K562 (cell line): ENCODE measurements around the gene CAST.

Source experiments
- EP300 ChIP-seq: IDR thresholded peaks from 2 replicates; pipeline ENCODE4 v1.6.1; 2012; ENCODE audit warnings: low read length, improper control_type of control experiment
- ESRRA ChIP-seq: fragments of 450-650 bp; IDR thresholded peaks from 2 replicates; pipeline ENCODE4 v1.6.1; 2014; ENCODE audit warnings: low read depth, mild to moderate bottlenecking, moderate library complexity, borderline replicate concordance
- EZH2 ChIP-seq: IDR thresholded peaks from 2 replicates; pipeline ENCODE4 v1.6.1; 2012; ENCODE audit warnings: low read depth, mild to moderate bottlenecking, inconsistent platforms, low read length, borderline replicate concordance
- KLF1 ChIP-seq: fragments of 450-650 bp; IDR thresholded peaks from 2 replicates; pipeline ENCODE4 v1.6.1; 2016; ENCODE audit warnings: missing genetic modification characterization, missing compliant biosample characterization
- RAD21 ChIP-seq, 2 experiments: fragments of 250-450 bp in 1 of 2; fragments of 450-650 bp in 1 of 2; sonication (Bioruptor Pico) in 1 of 2; formaldehyde crosslinking in 1 of 2; IDR thresholded peaks in 1 of 2; conservative IDR thresholded peaks in 1 of 2; 2 replicates each; pipeline versions ENCODE4 v1.4.0 to v1.8.0; 2020 to 2022; ENCODE audit warnings: mild to moderate bottlenecking in 2 of 2, moderate library complexity in 1 of 2
- RBBP5 ChIP-seq: fragments of 200-600 bp; sonication (generic); IDR thresholded peaks from 2 replicates; pipeline ENCODE4 v1.6.1; 2012; ENCODE audit warnings: borderline replicate concordance, mild to moderate bottlenecking, low read length, control low read depth, inconsistent platforms; ENCODE audit not compliant: insufficient read depth, poor library complexity, severe bottlenecking
- ZNF140 ChIP-seq: fragments of 250-450 bp; sonication (Bioruptor Pico); IDR thresholded peaks from 2 replicates; pipeline ENCODE4 v1.8.0; 2021; ENCODE audit warnings: moderate library complexity, mild to moderate bottlenecking, inconsistent platforms
- ZNF274 ChIP-seq: IDR thresholded peaks from 2 replicates; pipeline ENCODE4 v1.6.1; 2011; ENCODE audit warnings: low read depth, mild to moderate bottlenecking, low read length, moderate library complexity, borderline replicate concordance
- TF ChIP-seq, protein P1 (sequence below), 3 experiments: IDR thresholded peaks in 2 of 3; conservative IDR thresholded peaks in 1 of 3; 2 replicates each; pipeline ENCODE4 v1.5.1; 2011 to 2012; ENCODE audit warnings: low read length in 3 of 3, mild to moderate bottlenecking in 3 of 3, control low read depth in 2 of 3, improper control_type of control experiment in 1 of 3, inconsistent platforms in 1 of 3, low read depth in 1 of 3, mixed read lengths in 1 of 3, moderate library complexity in 1 of 3; ENCODE audit not compliant: insufficient read depth in 2 of 3
- TF ChIP-seq, protein P2 (sequence below): sonication (generic); formaldehyde crosslinking; IDR thresholded peaks from 2 replicates; pipeline ENCODE4 v1.8.1; 2022; ENCODE audit warnings: missing genetic modification reagents

DNA sequence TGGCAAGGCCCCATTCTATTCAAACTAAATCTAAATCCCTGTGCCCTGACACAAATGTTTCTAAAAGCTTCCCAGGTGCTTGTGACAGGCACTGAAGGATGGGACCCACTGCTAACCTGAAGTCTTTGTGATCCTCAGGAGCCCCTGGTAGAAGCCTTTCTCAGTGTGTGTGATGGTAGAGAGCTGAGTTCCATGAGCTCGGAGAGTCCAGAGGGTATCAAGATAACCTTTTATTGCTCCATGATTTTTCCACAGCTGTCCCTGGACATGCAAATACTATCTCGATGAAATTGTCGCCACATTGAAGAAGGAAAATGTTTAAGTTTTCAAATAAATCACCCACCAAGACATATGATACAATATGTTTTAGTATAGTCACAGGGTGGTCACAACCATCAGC is 7.7 kb downstream of the CAST start:
- TF ChIP-seq ZNF140 (CRISPR knock-in tag) (no peak), RBBP5 (no peak), KLF1 (tag) (no peak), ESRRA (no peak), EP300 (no peak), RAD21 (CRISPR knock-in tag; conservative IDR thresholded peaks at IDR 0.05 in 1 of 2, IDR thresholded peaks at IDR 0.05 in 1 of 2) (no peak), ZNF274 (no peak), EZH2 (no peak)
- TF ChIP-seq, protein P1, sequence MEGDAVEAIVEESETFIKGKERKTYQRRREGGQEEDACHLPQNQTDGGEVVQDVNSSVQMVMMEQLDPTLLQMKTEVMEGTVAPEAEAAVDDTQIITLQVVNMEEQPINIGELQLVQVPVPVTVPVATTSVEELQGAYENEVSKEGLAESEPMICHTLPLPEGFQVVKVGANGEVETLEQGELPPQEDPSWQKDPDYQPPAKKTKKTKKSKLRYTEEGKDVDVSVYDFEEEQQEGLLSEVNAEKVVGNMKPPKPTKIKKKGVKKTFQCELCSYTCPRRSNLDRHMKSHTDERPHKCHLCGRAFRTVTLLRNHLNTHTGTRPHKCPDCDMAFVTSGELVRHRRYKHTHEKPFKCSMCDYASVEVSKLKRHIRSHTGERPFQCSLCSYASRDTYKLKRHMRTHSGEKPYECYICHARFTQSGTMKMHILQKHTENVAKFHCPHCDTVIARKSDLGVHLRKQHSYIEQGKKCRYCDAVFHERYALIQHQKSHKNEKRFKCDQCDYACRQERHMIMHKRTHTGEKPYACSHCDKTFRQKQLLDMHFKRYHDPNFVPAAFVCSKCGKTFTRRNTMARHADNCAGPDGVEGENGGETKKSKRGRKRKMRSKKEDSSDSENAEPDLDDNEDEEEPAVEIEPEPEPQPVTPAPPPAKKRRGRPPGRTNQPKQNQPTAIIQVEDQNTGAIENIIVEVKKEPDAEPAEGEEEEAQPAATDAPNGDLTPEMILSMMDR (IDR thresholded peaks at IDR 0.05 in 2 of 3, conservative IDR thresholded peaks at IDR 0.05 in 1 of 3; ENCODE audit: insufficient read depth in 2 of 3, low read depth in 1 of 3, low read length in 3 of 3), result no peak
- TF ChIP-seq, protein P2, sequence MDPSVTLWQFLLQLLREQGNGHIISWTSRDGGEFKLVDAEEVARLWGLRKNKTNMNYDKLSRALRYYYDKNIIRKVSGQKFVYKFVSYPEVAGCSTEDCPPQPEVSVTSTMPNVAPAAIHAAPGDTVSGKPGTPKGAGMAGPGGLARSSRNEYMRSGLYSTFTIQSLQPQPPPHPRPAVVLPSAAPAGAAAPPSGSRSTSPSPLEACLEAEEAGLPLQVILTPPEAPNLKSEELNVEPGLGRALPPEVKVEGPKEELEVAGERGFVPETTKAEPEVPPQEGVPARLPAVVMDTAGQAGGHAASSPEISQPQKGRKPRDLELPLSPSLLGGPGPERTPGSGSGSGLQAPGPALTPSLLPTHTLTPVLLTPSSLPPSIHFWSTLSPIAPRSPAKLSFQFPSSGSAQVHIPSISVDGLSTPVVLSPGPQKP (CRISPR knock-in tag), result no peak
